Measurements from ENCODE around the gene DHCR24.
"Not testable (repeated sequence)": the region's sequence is repeated elsewhere in the genome, so short reads cannot be mapped to it uniquely, and the experiment has no call there.

DNA sequence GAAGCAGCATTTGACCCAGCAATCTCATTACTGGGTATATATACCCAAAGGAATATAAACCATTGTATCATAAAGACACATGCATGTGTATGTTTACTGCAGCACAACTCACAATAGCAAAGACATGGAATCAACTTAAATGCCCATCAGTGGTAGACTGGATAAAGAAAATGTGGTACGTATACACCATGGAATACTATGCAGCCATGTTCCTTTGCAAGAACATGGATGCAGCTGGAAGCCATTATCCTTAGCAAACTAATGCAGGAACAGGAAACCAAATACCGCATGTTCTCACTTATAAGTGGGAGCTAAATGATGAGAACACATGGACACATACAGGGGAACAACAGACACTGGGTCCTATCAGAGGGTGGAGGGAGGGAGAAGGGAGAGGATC, 5.4 kb downstream of the DHCR24 start:
- TF ChIP-seq, protein P1, sequence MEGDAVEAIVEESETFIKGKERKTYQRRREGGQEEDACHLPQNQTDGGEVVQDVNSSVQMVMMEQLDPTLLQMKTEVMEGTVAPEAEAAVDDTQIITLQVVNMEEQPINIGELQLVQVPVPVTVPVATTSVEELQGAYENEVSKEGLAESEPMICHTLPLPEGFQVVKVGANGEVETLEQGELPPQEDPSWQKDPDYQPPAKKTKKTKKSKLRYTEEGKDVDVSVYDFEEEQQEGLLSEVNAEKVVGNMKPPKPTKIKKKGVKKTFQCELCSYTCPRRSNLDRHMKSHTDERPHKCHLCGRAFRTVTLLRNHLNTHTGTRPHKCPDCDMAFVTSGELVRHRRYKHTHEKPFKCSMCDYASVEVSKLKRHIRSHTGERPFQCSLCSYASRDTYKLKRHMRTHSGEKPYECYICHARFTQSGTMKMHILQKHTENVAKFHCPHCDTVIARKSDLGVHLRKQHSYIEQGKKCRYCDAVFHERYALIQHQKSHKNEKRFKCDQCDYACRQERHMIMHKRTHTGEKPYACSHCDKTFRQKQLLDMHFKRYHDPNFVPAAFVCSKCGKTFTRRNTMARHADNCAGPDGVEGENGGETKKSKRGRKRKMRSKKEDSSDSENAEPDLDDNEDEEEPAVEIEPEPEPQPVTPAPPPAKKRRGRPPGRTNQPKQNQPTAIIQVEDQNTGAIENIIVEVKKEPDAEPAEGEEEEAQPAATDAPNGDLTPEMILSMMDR (optimal IDR thresholded peaks at IDR 0.05 in 1 of 3, IDR thresholded peaks at IDR 0.05 in 1 of 3, conservative IDR thresholded peaks at IDR 0.05 in 1 of 3; ENCODE audit: extremely low read depth in 1 of 3, insufficient read depth in 2 of 3, low read length in 3 of 3): not testable (repeated sequence)
- not testable (repeated sequence) for TF ChIP-seq EZH2 (IDR thresholded peaks at IDR 0.05; ENCODE audit: low read length)

Measured in keratinocyte (primary cell).